H9 (cell line): ENCODE results near the gene PPFIBP2. TPM values are rescaled to one million over a fixed set of nuclear protein-coding genes. Genes with fewer than 3 reads are reported as not detected.

Source experiments
- DNase-seq: peaks from one replicate; pipeline ENCODE4 v3.0.0-alpha.2; 2017
- H2AFZ ChIP-seq: one replicate; pipeline ENCODE4 v1.6.1; 2013; ENCODE audit warnings: mild to moderate bottlenecking, low read length, control low read depth, moderate library complexity
- H2AK5ac ChIP-seq: 2 replicates; pipeline ENCODE4 v1.6.1; 2013; ENCODE audit warnings: low read length, control low read depth, mixed read lengths; ENCODE audit not compliant: insufficient read length
- H2BK120ac ChIP-seq: one replicate; pipeline ENCODE4 v1.6.1; 2013; ENCODE audit warnings: low read depth, mild to moderate bottlenecking, low read length, control low read depth, inconsistent platforms; ENCODE audit not compliant: poor library complexity, severe bottlenecking
- H2BK12ac ChIP-seq: 2 replicates; pipeline ENCODE4 v1.6.1; 2013; ENCODE audit warnings: low read length, control low read depth, mixed read lengths, low read depth; ENCODE audit not compliant: insufficient read length
- H2BK15ac ChIP-seq: 2 replicates; pipeline ENCODE4 v1.6.1; 2013; ENCODE audit warnings: low read depth, low read length, control low read depth
- H2BK20ac ChIP-seq: one replicate; pipeline ENCODE4 v1.6.1; 2013; ENCODE audit warnings: low read depth, mild to moderate bottlenecking, low read length, control low read depth, inconsistent platforms; ENCODE audit not compliant: poor library complexity, severe bottlenecking
- H2BK5ac ChIP-seq: 2 replicates; pipeline ENCODE4 v1.6.1; 2013; ENCODE audit warnings: low read length, control low read depth, mixed read lengths; ENCODE audit not compliant: insufficient read length
- H3K14ac ChIP-seq: 2 replicates; pipeline ENCODE4 v1.6.1; 2013; ENCODE audit warnings: low read length, control low read depth; ENCODE audit not compliant: insufficient read depth
- H3K18ac ChIP-seq: 2 replicates; pipeline ENCODE4 v1.6.1; 2013; ENCODE audit warnings: low read depth, mild to moderate bottlenecking, mixed read lengths, low read length, control low read depth; ENCODE audit not compliant: insufficient read length
- H3K23ac ChIP-seq: 2 replicates; pipeline ENCODE4 v1.6.1; 2013; ENCODE audit warnings: low read length, control low read depth, mixed read lengths, low read depth; ENCODE audit not compliant: insufficient read length
- H3K23me2 ChIP-seq: 2 replicates; pipeline ENCODE4 v1.6.1; 2013; ENCODE audit warnings: low read depth, mild to moderate bottlenecking, mixed read lengths, low read length, control low read depth; ENCODE audit not compliant: insufficient read length, poor library complexity, severe bottlenecking
- H3K27ac ChIP-seq: 2 replicates; pipeline ENCODE4 v1.5.1; 2013; ENCODE audit warnings: low read length, control low read depth, mixed read lengths, low read depth; ENCODE audit not compliant: insufficient read length
- H3K27me3 ChIP-seq: 2 replicates; pipeline ENCODE4 v1.6.1; 2013; ENCODE audit warnings: low read length, control low read depth, inconsistent platforms; ENCODE audit not compliant: insufficient read depth
- H3K4ac ChIP-seq: 2 replicates; pipeline ENCODE4 v1.6.1; 2013; ENCODE audit warnings: low read depth, mild to moderate bottlenecking, control low read depth, inconsistent platforms, low read length, moderate library complexity
- H3K4me1 ChIP-seq: 2 replicates; pipeline ENCODE4 v1.6.1; 2013; ENCODE audit warnings: low read length, control low read depth, inconsistent platforms; ENCODE audit not compliant: insufficient read depth
- H3K4me2 ChIP-seq: 2 replicates; pipeline ENCODE4 v1.6.1; 2013; ENCODE audit warnings: low read length, control low read depth, mixed read lengths; ENCODE audit not compliant: insufficient read length, insufficient read depth
- H3K56ac ChIP-seq: 2 replicates; pipeline ENCODE4 v1.6.1; 2013; ENCODE audit warnings: low read depth, mild to moderate bottlenecking, mixed read lengths, low read length, control low read depth; ENCODE audit not compliant: insufficient read length
- H3K79me1 ChIP-seq: 2 replicates; pipeline ENCODE4 v1.6.1; 2013; ENCODE audit warnings: low read depth, mild to moderate bottlenecking, moderate library complexity, low read length, control low read depth, inconsistent platforms; ENCODE audit not compliant: insufficient read depth, poor library complexity, severe bottlenecking
- H3K79me2 ChIP-seq: 2 replicates; pipeline ENCODE4 v1.6.1; 2013; ENCODE audit warnings: low read length, control low read depth, inconsistent platforms; ENCODE audit not compliant: insufficient read depth
- H3K9ac ChIP-seq: 2 replicates; pipeline ENCODE4 v1.6.1; 2013; ENCODE audit warnings: low read length, control low read depth, mixed read lengths; ENCODE audit not compliant: insufficient read length; ENCODE audit errors: extremely low read depth
- H3K9me3 ChIP-seq: one replicate; pipeline ENCODE4 v1.6.1; 2013; ENCODE audit warnings: low read depth, low read length, inconsistent platforms; ENCODE audit not compliant: control insufficient read depth
- H3T11ph ChIP-seq: one replicate; pipeline ENCODE4 v1.6.1; 2013; ENCODE audit warnings: mild to moderate bottlenecking, low read length, control low read depth, inconsistent platforms
- H4K20me1 ChIP-seq: one replicate; pipeline ENCODE4 v1.6.1; 2013; ENCODE audit not compliant: control insufficient read depth, insufficient read length, insufficient read depth
- H4K5ac ChIP-seq: 2 replicates; pipeline ENCODE4 v1.6.1; 2013; ENCODE audit warnings: low read depth, mild to moderate bottlenecking, mixed read lengths, low read length, control low read depth; ENCODE audit not compliant: insufficient read length
- H4K8ac ChIP-seq: replicated peaks from 2 replicates; pipeline ENCODE4 v1.6.1; 2013; ENCODE audit warnings: low read length, control low read depth, mixed read lengths, low read depth; ENCODE audit not compliant: insufficient read length
- H4K91ac ChIP-seq: 2 replicates; pipeline ENCODE4 v1.6.1; 2013; ENCODE audit warnings: low read depth, mild to moderate bottlenecking, moderate library complexity, mixed read lengths, low read length, control low read depth; ENCODE audit not compliant: insufficient read length
- H3K27ac Mint-ChIP-seq, 3 experiments: 2 replicates in 2 of 3; 3 replicates in 1 of 3; pipeline ENCODE4 v1.8.0; 2020 to 2021; ENCODE audit warnings: mixed read lengths in 3 of 3, mild to moderate bottlenecking in 1 of 3, moderate library complexity in 1 of 3
- H3K27me3 Mint-ChIP-seq: 2 replicates; pipeline ENCODE4 v1.8.0; 2021; ENCODE audit warnings: low read depth, mild to moderate bottlenecking, moderate library complexity, mixed read lengths
- H3K36me3 Mint-ChIP-seq, 3 experiments: 2 replicates in 2 of 3; 3 replicates in 1 of 3; pipeline ENCODE4 v1.8.0; 2020 to 2021; ENCODE audit warnings: low read depth in 3 of 3, mixed read lengths in 3 of 3; ENCODE audit not compliant: insufficient read depth in 1 of 3
- H3K4me1 Mint-ChIP-seq, 2 experiments: 2 replicates each; pipeline ENCODE4 v1.8.0; 2020; ENCODE audit warnings: mixed read lengths in 2 of 2
- H3K4me3 Mint-ChIP-seq, 2 experiments: 2 replicates in 1 of 2; 3 replicates in 1 of 2; pipeline ENCODE4 v1.8.0; 2020 to 2021; ENCODE audit warnings: mild to moderate bottlenecking in 2 of 2, mixed read lengths in 2 of 2, moderate library complexity in 1 of 2
- H3K9me3 Mint-ChIP-seq, 2 experiments: 2 replicates in 1 of 2; 3 replicates in 1 of 2; pipeline ENCODE4 v1.8.0; 2020; ENCODE audit warnings: mild to moderate bottlenecking in 2 of 2, mixed read lengths in 2 of 2, moderate library complexity in 1 of 2
- CTCF ChIP-seq: fragments of 200-600 bp; sonication (generic); conservative IDR thresholded peaks from 3 replicates; pipeline ENCODE4 v1.8.0; 2021; ENCODE audit warnings: antibody characterized with exemption, mild to moderate bottlenecking
- WGBS: extraction: QIAGEN DNeasy Blood & Tissue Kit; methylation state at CpG from one replicate; pipeline ENCODE4 v1.1.7; 2013; ENCODE audit warnings: missing lambda C conversion rate, low lambda C conversion rate, mixed read lengths; ENCODE audit not compliant: insufficient read length; ENCODE audit errors: extremely low coverage; 5-methylcytosine and 5-hydroxymethylcytosine counted together
- total RNA-seq: library from RNA; stranded (reverse); gene quantifications from 2 replicates; pipeline ENCODE4 v1.2.1, GENCODE V29; 2021

Gene PPFIBP2
- total RNA-seq, 1 experiment from 2014 or later: 8.3 TPM

- Histone ChIP-seq H2AFZ (no peak overlapping the region), H3K79me1 (no peaks in the 10 kb centered on the region), H3K4me1 (no peaks in the 10 kb centered on the region), H3K79me2 (no peaks in the 10 kb centered on the region), H2BK12ac (no peak overlapping the region), H3K4me2 (no peak overlapping the region), H2AK5ac (no peak overlapping the region), H2BK120ac (no peak overlapping the region), H3K18ac (no peak overlapping the region), H3K4ac (no peak overlapping the region), H2BK15ac (no peak overlapping the region), H3K23me2 (no peaks in the 10 kb centered on the region), H3K14ac (no peak overlapping the region), H2BK5ac (no peak overlapping the region), H2BK20ac (no peak overlapping the region), H3K27me3 (no peaks in the 10 kb centered on the region; the same call in 1 of the 2 replicates), H3T11ph (no peak overlapping the region), H4K91ac (no peak overlapping the region), H3K23ac (no peak overlapping the region), H4K20me1 (no peaks in the 10 kb centered on the region), H3K9me3 (no peaks in the 10 kb centered on the region), H3K56ac (no peak overlapping the region), H4K5ac (no peak overlapping the region), H4K8ac (no peak overlapping the region), H3K27ac (no peak overlapping the region), H3K9ac (no peak overlapping the region)
- no peak for DNase-seq
- Mint-ChIP-seq H3K9me3 (no peaks in the 10 kb centered on the region), H3K4me1 (peaks cover 11% of the 10 kb centered on the region in 2 experiments), H3K4me3 (no peak overlapping the region), H3K36me3 (peaks cover 0 to 5% (median 0%) of the 10 kb centered on the region in 3 experiments; a peak in 2 of 7 replicates), H3K27ac (no peak overlapping the region), H3K27me3 (peaks cover 22% of the 10 kb centered on the region)
- no peak for TF ChIP-seq CTCF
- no CpG with 5 or more reads among the region's 18 CpGs for WGBS
Observed at GRCh38 chr11:7520011-7520942, 6.5 kb downstream of the PPFIBP2 start.
